Activated T-cell treated with anti-CD3 and anti-CD28 coated beads for 4 hours (primary cell): ENCODE data around the gene KTI12.

Experiments used
- DNase-seq: peaks from one replicate; pipeline ENCODE4 v3.0.0-alpha.2; 2020

KTI12 gene

GRCh38 chr1:51982161-51982560, 51.4 kb downstream of the KTI12 start:
- no peak for DNase-seq
